GM21515 (cell line): ENCODE results near the gene TTBK1.

Experiments
- ATAC-seq: cut with Tn5 transposase; IDR thresholded peaks from one replicate; pipeline ENCODE4 v1.9.1; 2021; ENCODE audit not compliant: unreplicated experiment

TTBK1 gene

DNA sequence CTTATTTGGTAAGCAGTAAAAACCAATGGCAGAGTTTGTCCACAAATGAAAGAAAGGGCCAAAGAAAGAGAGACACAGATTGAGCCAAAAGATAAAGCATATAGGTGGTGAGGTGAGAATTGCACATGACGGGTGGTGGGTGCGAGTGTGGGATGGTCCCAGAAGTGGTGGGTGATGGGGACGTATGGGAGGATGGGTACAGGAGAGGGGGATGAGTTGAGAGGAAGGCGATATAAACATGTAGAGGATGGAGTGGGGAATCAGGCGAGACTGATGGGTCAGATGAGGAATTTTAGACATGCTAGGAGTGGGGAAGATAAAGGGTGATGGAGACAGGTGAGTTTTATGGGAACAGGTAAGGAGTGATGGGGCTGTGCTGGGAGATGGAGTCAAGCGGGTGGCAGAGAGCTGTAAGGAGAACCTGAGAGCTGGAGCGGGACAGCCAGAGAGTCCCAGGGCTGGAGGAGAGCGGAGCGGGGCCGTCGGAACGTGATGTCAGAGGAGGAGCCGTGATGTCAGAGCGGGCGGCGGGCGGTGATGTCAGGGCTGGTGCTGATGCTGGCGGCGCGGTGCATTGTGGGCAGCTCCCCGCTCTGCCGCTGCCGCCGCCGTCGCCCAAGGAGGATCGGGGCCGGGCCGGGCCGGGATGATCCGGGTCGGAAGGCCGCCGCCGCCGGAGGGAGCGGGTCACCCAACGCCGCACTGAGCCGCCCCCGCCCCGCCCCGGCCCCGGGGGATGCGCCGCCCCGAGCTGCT is at the start of gene TTBK1:
Gene TTBK1, plus strand, starts transcription at position 574 of the 756 bp plus-strand sequence. CDS start 3,180 bp downstream, outside the sequence.
- no peak for ATAC-seq

DNA sequence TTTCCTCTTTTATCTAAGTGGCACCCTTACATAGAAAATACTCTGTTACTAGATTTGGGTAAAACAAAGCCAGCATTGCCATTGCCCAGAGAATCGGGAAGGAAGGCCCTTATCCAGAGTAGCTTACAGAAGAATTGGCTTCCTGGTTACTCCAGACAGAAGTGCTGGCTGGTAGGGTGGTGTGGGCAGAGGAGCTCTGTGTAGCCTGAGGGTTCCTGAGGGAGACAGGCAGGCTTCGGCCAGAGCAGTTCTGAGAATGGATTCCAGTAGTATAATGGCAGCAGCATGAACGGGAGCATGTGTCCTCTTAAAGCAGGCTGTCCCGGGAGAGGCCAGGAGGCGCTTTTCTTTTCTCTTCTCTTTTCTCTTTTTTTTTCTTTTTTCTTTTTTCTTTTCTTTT is 49.4 kb upstream of the TTBK1 start:
- ATAC-seq: no peak

GRCh38 chr6:43196337-43196736 is 46.9 kb upstream of the TTBK1 start:
- ATAC-seq: no peak

DNA sequence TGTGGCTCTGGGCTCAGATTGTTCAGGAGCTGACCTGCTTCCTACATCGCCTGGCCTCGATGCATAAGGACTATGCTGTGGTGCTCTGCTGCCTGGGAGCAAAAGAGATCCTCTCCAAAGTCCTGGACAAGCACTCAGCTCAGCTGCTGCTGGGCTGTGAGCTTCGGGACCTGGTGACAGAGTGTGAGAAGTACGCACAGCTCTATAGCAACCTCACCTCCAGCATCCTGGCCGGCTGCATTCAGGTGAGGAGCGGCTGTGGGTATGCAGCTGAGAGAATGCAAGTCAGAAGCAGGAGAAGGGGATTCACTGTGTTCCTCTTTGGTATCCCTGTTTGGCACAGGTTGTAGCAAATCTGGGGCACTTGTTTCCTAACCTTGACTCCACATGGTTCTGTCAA is 43.4 kb upstream of the TTBK1 start:
- no peak for ATAC-seq

- ATAC-seq: no peak
Observed at GRCh38 chr6:43200541-43200940, 42.7 kb upstream of the TTBK1 start.

- ATAC-seq: no peak
Observed at GRCh38 chr6:43202451-43202850, 40.8 kb upstream of the TTBK1 start.

DNA sequence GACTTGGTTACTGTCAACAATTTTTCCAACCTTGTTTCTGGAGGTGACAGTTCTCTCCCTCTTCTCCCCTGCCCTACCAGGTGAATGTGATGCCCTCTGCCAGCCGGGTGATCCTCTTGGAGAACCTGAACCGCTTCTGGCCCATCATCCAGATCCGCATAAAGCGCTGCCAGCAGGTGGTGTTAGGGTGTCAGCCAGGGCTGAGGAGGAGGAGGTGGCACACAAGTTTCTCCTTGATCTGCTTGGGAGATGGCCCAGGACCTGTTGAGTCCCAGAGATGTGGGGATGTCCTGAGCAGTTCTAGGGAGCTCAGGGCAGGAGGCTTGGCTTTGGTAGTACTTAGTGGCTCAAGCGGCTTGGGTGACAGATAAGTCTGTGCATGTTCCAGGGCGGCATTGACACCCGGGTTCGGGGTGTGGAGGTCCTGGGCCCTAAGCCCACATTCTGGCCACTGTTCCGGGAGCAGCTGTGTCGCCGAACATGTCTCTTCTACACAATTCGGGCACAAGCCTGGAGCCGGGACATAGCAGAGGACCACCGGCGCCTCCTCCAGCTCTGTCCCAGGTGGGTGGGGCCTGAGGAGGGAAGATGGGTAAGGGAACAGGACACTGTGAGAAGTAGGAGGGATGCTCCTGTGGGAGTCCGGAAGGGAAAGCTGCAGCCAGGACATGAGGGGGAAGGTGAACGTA is 40.1 kb upstream of the TTBK1 start:
- ATAC-seq: no peak

GRCh38 chr6:43203718-43204095 is 39.6 kb upstream of the TTBK1 start:
- ATAC-seq: no peak

DNA sequence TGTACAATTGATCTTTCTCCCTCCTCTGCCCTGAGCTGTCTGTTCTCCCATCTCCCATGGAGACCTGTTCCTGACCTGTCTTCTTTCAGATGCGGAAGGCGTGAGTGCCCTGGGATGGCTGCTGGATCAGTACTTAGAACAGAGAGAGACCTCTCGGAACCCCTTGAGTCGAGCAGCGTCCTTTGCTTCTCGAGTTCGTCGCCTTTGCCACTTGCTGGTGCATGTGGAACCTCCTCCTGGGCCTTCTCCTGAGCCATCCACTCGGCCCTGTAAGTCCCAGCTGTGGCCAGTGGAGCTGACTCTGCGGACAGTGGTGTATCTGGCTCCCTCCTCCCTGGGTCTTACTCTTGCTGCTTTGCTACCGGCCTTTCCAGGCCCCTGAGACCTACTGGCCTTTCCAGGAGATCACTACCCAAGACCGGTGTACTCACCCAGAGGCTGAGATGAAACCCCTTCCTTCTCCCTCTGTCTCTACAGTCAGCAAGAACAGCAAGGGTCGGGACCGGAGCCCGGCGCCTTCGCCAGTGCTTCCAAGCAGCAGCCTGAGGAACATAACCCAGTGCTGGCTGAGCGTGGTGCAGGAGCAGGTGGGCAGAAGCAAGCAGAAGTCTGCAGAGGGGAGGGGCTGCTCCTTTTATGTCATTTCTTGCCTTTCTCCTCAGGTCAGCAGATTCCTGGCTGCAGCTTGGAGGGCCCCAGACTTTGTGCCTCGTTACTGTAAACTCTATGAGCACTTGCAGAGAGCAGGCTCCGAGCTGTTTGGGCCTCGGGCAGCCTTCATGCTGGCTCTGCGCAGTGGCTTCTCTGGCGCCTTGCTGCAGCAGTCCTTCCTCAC is 38.8 kb upstream of the TTBK1 start:
- ATAC-seq: no peak

DNA sequence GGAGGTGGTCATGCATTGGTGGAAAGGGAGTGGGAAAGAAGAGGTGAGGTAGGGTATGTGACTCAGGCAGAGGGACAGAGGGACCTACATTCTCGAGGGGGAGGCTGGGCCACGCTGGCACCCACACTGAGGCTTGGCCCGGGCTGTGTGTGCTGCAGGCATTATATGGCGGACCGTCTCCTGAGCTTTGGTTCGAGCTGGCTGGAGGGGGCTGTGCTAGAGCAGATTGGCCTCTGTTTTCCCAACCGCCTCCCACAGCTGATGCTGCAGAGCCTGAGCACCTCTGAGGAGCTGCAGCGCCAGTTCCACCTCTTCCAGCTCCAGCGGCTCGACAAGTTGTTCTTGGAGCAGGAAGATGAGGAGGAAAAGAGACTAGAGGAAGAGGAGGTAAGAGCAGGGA is 37.4 kb upstream of the TTBK1 start:
- no peak for ATAC-seq

DNA sequence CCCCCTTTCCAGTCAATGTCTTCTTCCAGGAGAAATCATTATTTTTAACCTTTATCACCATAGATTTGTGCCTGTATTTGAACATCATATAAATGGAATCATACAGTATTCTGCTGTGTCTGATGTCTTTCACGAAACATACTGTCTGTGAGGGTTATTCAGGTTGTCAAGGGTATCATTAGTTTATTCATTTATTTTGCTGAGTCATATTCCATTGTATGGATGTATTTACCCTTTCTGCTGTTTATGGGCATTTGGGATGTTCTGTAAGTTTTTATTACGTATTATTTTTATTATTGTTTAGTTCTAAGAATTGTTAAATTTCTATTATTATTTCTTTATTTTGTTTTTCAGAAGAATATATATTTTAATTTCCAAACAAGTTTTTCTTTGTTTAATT is 36.0 kb upstream of the TTBK1 start:
- no peak for ATAC-seq

- ATAC-seq: no peak
Observed at GRCh38 chr6:43211955-43212354, 31.3 kb upstream of the TTBK1 start.

DNA sequence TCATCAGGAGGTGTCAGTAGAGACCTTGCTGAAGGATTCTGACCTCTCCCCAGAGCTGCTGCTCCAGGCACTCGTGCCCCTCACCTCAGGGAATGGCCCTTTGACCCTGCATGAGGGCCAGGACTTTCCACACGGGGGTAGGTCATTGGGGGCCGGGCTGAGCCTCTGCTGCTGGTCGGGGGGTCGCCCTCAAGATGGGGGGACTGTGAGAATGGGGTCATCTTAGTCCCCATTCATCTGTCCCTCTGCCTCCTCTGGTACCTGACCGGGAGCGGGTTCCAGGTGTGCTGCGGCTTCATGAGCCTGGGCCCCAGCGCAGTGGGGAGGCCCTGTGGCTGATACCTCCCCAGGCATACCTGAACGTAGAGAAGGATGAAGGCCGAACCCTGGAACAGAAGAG is 29.9 kb upstream of the TTBK1 start:
- no peak for ATAC-seq

- no peak for ATAC-seq
Observed at GRCh38 chr6:43215066-43215465, 28.2 kb upstream of the TTBK1 start.

GRCh38 chr6:43216200-43216599 is 27.1 kb upstream of the TTBK1 start:
- no peak for ATAC-seq

GRCh38 chr6:43217351-43217750 is 25.9 kb upstream of the TTBK1 start:
- no peak for ATAC-seq

GRCh38 chr6:43219119-43219518 is 24.2 kb upstream of the TTBK1 start:
- ATAC-seq: no peak

DNA sequence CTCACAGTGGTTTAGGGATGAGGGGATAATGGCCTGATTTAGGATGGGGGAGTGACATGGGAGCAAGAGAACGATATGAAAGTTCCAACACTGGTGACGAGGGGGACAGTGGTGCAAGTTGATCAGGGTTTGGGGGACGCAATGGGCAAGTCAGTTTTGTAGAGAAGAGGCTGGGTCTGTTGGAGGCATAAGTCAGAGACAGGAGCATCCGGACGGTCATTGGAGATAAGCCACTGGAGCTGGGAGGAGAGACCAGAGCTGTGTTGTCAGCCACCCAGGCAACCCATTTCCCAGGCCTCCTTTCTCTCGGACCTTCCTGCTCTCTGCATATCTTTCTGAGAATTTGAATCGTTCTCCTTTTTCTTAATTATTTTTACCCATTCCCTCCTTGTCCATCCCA is 23.5 kb upstream of the TTBK1 start:
- no peak for ATAC-seq

DNA sequence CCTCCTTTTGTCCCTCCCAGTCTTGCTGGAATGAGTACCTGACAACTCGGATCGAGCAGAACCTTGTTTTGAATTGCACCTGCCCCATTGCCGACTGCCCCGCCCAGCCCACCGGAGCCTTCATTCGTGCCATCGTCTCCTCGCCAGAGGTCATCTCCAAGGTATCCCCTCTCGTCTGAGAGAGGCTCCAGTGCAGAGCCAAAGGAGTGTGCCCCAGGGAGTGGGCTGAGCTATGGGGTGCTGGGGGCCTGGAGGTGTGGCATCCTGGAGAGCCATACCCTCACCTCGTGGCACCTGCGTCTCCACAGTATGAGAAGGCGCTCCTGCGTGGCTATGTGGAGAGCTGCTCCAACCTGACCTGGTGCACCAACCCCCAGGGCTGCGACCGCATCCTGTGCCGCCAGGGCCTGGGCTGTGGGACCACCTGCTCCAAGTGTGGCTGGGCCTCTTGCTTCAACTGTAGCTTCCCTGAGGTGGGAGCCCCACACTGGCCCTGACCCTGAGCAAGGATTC is 22.8 kb upstream of the TTBK1 start:
- ATAC-seq: no peak

DNA sequence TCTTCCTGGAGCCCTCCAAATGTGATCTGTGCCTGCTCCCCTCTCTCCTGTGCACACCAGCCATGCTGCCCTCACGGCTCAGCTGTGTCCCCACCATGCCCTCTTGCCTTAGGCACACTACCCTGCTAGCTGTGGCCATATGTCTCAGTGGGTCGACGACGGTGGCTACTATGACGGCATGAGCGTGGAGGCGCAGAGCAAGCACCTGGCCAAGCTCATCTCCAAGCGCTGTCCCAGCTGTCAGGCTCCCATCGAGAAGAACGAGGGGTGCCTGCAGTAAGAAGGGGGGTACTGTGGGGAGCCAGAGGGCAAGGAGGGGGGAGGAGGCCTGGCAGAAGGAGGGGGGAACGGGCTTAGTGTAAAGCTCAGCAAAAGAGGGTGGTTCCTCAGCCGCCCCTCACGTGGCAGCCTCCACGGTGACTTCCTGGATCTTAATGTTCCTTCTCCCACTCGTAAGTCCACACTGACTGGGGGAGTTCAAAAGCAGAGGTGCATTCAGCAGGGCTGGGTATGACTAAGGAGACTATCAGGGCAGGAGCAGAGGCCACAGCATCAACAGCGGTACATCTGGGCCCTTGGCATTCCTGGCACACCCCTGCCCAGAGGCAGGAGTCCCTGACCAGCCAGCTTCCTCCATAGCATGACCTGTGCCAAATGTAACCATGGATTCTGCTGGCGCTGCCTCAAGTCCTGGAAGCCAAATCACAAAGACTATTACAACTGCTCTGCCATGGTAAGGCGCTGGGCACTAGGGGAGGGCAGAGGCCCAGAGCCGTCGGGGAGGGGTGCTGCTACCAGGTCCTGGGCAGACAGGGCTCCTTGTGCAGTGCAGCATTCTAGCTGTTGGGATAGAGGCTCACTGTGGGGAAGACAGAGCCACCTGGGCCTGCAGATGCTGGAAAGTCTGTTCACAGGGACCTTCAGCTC is 22.0 kb upstream of the TTBK1 start:
- ATAC-seq: no peak
